ENCODE results near the gene ETFA.

The ETFA gene

DNA sequence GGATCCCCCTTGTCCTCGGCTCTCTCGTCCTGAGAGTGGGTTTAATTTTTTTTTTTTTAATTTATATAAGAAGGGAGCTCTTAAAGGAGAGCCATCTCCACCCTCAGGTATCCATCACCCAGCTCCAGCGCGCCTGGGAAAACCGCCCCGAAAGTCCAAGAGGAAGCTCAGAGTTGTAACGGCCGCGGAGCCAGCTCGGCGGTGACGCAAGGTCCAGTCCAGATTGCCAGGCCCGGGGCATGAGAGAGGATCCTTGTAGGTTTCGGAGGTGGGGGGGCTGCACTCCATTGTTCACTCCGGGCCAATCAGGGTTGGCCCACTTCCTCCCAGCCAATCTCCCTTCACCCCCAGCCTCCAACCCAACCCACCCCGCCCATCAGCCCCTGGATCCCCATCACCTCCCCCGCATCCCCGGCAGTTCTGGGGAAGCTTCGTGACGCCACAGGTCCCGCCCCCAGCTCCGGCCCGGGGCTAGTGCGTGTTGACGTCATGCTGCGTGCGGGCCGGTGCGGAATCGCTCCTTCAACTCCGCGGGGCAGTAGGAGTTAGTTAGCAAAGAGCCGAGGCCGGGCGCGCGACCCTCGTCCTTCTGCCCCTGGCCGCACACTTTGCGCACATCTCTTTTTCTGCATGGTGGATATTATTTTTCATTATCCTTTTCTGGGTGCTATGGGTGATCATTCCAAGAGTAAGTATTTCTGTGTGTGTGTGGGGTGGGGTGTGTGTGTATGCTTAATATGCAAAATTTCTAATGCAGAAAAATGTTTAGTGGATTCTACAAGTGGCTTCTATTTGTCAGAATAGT, 25.2 kb upstream of the ETFA start, which contains the start of gene ISL2:
Gene ISL2, plus strand, starts transcription at position 520 of the 805 bp plus-strand sequence. Its CDS starts 111 bp downstream, at position 631.
- H3K4me3 ChIP-seq (ENCODE audit: low read length) = peak within 1 kb of the TSS; percentile 57
- peak; percentile 96 for DNase-seq (ENCODE audit: low read depth)
- TF ChIP-seq, protein P1, sequence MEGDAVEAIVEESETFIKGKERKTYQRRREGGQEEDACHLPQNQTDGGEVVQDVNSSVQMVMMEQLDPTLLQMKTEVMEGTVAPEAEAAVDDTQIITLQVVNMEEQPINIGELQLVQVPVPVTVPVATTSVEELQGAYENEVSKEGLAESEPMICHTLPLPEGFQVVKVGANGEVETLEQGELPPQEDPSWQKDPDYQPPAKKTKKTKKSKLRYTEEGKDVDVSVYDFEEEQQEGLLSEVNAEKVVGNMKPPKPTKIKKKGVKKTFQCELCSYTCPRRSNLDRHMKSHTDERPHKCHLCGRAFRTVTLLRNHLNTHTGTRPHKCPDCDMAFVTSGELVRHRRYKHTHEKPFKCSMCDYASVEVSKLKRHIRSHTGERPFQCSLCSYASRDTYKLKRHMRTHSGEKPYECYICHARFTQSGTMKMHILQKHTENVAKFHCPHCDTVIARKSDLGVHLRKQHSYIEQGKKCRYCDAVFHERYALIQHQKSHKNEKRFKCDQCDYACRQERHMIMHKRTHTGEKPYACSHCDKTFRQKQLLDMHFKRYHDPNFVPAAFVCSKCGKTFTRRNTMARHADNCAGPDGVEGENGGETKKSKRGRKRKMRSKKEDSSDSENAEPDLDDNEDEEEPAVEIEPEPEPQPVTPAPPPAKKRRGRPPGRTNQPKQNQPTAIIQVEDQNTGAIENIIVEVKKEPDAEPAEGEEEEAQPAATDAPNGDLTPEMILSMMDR (conservative IDR thresholded peaks at IDR 0.05; ENCODE audit: low read length) = no peak

- TF ChIP-seq, protein P1 (conservative IDR thresholded peaks at IDR 0.05; ENCODE audit: low read length) = no peak
- peak overlapping the region; percentile 57 for H3K4me3 ChIP-seq (ENCODE audit: low read length)
- DNase-seq (ENCODE audit: low read depth) = no peak
Observed at GRCh38 chr15:76335307-76336253, 24.3 kb upstream of the ETFA start.

GRCh38 chr15:76334438-76335306, 23.4 kb upstream of the ETFA start:
- TF ChIP-seq, protein P1 (conservative IDR thresholded peaks at IDR 0.05; ENCODE audit: low read length) = no peak
- DNase-seq (ENCODE audit: low read depth) = no peak
- no peak overlapping the region for H3K4me3 ChIP-seq (ENCODE audit: low read length)

GRCh38 chr15:76333720-76334437, 22.6 kb upstream of the ETFA start:
- H3K4me3 ChIP-seq (ENCODE audit: low read length) = no peak overlapping the region
- TF ChIP-seq, protein P1 (conservative IDR thresholded peaks at IDR 0.05; ENCODE audit: low read length) = peak; percentile 12
- DNase-seq (ENCODE audit: low read depth) = no peak

DNA sequence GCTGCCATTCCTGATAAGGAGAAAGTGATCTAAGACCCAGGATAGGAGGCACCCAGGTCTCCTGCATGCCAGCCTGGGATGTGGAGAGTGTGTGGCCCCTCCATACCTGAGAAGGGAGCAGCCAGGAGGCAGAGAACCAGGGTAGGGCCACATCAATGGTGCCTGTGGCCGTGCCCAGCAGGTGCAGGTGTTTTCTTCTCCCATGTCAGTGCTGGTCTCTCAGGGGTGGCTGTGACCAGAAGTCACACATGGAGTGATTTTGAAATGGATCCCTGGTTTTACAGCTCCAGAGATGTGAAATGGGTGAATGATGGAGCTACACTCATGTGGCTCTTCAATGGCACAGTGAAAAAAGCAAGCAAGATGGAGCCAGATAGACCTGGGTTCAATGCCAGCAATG, 22.0 kb upstream of the ETFA start:
- DNase-seq (ENCODE audit: low read depth) = no peak
- TF ChIP-seq, protein P1 (conservative IDR thresholded peaks at IDR 0.05; ENCODE audit: low read length) = no peak
- H3K4me3 ChIP-seq (ENCODE audit: low read length) = no peak overlapping the region

DNA sequence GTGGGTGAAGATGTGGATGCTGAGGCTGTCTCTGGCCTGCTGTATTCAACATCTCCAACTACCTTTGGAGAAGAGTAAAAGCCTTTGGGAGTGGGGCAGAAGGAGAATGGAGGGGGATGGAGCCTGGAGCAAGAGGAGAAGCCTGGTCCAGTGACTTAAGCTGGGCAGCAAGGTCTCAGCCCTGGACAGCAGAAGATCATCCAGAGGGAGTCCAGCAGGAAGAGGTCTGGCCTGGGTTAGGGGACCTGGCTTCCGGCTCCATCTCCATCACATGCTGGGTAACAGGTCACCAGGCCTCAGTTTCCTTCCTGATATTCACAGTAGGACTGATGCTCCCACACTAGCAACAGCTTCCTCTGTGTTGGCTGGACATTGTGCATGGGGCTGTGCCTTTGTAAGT, 21.5 kb upstream of the ETFA start:
- TF ChIP-seq, protein P1 (conservative IDR thresholded peaks at IDR 0.05; ENCODE audit: low read length) = no peak
- no peak for DNase-seq (ENCODE audit: low read depth)
- no peak overlapping the region for H3K4me3 ChIP-seq (ENCODE audit: low read length)
